RPMI7951 (cell line): ENCODE results near the gene MAP3K6. TPM values are rescaled to one million over a fixed set of nuclear protein-coding genes. Genes with fewer than 3 reads are reported as not detected.

ENCODE experiments used
- DNase-seq: peaks from one replicate; pipeline ENCODE4 v3.0.0-alpha.2; 2012; ENCODE audit warnings: low read depth
- total RNA-seq: library from RNA; depleted of rRNA; stranded (reverse); fragments of >200 nt; shearing (Covaris generic); gene quantifications from 2 replicates; pipeline ENCODE4 v1.2.3, GENCODE V29; 2014

MAP3K6 gene
- total RNA-seq, 1 experiment from 2014 or later: 14.5 TPM

DNA sequence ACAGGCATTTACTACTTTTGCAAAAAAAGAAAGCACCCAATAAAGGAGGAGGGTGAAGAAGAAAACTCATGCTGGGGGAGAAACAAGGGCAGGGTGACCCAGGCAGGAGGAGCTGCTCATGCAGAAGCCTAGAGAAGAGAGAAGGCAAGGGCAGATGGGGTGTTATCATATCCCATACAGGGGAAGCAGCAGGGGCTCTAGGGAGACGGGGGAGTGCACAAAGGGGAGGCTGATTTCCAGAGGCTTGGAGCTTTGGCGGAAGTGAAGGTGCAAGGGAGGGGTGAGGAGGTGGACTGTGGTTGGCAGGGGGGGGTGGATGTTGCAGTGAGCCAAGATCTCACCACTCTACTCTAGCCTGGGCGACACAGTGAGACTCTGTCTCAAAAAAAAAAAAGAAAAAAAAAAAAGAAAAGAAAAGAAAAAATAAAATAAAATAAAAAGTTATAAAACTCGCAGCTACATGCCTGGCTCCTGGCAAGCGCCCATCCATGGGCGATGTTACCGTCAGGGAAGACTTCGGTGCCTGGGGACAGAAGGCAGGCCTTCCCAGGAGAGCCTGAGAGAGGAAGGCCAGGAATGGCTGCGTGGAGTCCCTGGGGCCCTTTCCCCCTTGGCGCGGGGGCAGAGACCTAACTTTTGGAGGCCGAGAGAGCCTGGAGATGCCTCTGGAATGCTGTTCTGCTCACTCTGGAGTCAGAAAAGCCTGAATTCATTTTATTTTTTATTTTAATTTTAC, 11.2 kb upstream of the MAP3K6 start:
- DNase-seq: no peak

DNA sequence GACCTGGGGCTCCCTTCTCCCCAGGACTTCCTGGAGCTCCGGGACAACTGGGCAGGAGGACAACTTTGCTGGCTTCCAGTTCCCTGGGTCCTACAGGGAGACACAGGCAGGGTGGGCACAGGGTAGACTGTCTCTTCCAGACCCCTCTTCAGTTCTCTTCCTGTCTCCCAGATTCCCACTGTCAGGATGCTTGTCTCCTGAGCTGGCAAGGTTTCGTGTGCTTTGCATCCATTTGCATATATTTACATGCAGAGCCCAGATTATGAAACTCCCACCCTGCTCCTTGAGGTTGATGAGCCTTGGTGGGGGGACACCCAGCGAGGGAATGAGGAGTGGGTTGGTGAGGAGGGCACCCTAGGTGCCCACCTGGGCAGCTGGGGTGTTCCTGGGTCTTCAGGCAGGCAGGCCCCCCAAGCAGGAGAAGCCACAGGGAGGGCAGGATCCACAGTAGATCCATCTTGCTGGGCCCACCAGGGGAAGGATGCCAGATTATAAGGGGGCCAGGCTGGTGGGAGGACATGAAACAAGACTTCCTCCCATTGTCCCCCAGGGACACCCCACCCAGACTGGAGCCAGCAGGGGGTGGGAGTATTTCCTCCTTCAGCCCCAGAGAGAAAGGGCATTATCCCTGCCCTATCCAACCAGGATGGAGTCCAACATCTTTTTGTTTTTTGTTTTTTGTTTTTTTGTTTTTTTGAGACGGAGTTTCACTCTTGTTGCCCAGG, 7.8 kb upstream of the MAP3K6 start, which contains the start of gene FCN3:
TSS of gene FCN3 (minus strand) at position 463 of the 725 bp plus-strand sequence. CDS start at position 457, 6 bp downstream.
- DNase-seq: no peak

DNA sequence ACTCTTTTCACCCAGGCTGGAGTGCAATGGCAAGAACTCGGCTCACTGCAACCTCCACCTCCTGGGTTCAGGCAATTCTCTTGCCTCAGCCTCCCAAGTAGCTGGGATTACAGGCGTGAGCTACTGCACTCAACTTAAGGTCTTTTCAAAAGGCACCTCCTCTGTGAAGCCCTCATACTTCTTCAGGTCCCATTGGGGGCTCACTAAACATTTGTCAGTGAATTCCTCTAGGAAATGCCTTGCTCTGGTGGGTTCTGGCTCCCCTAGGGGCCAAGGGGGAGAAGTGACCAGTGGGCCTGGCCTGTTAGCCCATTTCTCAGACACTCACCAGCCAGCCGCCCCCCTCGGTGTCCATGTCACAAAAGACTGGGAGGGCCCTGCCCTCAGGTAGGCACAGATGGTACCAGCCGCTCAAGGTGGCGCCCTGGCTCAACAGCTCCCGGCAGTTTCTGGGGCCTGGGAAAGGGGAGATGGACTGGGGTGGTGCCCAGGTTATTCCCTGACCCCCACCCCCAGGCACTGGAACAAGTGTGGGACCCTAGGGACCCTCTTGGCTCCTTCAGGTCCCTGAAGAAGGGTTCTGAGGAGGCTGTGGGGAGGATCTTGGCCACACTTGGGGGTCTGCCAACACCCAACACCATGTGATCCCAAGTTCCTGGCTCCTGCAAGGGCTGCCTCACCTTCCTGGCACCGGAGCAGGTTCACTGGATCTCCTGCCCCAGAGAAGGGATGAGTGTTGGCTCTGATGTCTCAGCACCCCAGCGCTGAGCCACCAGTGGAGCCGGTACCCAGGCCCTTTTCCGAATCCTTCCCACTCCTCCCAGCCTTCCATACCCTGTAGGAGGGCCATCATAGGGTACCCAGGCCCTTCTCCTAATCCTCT, 6.3 kb upstream of the MAP3K6 start:
- DNase-seq: no peak

DNA sequence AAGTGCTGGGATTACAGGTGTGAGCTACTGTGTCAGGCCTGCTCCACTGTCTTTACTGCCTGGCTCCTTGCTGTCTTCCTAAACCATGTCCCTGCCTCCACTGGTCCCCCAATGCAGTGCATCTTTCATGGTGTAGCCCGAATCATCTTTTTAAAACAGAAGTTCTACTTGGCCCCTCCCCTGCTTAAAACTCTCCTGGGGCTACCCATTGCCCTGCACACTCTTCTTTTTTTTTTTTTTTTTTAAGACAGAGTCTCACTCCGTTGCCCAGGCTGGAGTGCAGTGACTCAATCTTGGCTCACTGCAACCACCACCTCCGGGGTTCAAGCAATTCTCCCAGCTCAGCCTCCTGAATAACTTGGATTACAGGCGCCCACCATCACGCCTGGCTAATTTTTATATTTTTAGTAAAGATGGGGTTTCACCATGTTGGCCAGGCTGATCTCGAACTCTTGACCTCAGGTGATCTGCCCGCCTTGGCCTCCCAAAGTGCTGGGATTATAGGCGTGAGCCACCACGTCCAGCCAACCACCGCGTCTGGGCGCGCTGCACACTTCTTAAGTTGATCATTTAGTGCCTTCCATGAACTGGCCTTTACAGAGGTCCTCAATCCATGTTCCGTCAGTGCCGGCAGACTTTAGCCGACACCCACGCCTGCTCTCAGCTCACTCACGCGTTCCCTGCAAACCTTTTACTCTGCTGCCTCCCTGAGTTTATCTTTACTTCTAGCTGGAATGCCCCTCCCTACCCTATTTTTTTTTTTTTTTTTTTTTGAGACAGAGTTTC, 5.5 kb upstream of the MAP3K6 start:
- DNase-seq: no peak

DNA sequence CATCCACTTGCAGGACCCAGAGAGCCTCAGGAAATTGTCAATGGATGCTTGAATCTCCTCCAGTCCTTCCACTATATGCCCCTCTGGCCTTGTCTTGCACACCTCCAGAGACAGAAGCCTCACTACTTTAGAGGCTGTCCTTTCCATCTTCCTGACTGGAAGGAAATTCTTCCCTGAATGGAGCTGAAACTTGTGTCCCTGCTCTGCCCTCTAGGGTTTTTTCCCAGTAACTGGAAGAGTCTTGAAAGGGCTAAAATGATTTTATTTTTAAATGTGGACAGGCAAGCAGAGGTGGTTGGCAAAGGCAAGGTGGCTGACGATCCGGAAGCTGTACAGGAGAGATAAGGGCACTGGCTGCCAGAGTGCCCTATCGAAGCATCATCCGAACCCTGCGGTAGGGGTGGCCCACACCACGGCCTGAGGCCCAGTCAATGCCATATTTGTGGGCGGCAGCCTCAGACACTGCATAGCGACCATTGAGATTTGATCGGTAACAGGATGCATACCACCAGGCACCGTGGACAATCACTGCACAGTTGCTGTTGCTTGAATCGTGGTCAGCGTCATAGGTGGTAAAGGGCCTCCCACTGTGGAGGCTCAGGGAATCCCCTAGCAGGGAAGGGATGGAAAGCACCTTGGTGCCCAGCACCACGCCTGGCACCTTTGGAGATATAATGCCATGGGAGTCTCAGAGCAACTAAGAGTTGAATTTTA, 2.3 kb upstream of the MAP3K6 start:
- DNase-seq: no peak

DNA sequence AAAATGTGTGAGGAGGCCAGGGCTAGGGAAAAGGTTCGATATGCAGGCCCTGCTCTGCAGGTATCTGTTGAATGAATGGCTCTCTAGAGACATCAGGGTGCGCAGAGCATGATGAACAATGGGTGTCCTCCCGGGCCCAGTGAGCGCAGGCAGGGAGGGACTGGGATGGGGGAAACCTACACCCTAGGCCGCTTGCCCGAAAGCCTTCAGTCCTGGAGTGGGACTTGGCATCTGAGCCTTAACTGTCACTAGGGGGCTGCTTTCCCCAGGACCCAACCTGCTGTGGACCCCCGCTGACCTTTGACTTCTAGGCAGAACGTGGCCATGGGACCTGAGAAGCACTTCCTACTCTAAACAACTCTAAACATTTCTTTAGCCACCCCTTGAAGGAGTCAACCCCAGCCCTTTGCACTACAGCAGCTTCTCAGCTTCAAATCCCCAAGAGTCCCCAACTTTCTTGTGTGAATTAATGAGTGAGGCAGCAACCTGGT, 444 bp upstream of the MAP3K6 start:
- DNase-seq: no peak

DNA sequence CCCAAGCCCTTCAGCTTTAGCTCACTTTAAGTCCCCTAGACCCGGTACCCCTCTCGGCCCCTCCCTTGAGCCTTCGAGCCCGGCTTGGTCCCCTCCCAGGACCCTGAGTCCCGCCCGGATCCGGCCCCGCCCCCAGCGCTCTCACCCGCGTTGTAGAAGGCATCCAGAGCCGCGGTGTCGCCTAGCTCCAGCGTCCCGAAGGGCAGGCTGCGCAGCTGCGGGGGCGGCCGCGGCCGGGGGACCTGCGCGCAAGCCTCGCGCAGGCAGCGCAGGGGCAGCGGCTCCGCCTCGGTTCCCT, 699 bp downstream of the MAP3K6 start:
- peak; percentile 83 for DNase-seq

DNA sequence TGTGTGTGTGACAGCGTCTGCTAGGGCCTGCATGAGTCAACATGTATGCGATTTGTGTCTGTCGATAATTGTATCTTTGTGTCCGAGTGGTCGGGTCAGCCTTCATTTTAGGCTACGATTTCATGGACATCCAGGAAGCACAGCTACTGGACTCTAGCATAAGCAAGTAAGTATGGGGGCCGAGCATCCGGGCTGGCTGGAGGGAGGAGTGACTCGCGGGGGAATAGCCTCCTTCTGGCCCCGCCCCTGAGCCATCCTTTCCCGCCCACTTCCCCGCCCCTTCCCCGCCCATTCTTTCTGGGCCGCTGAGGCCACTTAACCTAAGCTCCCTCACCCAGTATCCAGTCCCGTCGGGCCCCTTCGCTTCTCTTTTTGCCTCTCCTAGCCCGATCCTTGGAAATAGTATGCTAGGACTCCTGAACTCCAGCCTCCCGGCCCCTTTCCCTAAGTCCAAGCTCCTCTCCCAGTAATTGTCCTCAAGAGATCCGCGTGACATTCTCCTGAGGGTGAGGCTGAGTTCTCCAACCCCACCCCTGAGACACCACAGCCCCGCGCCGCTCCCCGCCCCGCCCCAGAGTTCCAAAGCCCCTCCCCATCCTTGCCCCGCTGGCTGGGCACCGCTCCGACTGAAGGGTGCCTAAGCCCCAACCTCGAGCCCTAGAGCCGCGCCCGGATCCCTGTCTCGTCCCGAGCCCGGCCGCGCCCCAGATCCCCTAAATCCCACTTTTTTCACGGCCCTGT, 1.2 kb downstream of the MAP3K6 start:
- DNase-seq: peak; percentile 88

DNA sequence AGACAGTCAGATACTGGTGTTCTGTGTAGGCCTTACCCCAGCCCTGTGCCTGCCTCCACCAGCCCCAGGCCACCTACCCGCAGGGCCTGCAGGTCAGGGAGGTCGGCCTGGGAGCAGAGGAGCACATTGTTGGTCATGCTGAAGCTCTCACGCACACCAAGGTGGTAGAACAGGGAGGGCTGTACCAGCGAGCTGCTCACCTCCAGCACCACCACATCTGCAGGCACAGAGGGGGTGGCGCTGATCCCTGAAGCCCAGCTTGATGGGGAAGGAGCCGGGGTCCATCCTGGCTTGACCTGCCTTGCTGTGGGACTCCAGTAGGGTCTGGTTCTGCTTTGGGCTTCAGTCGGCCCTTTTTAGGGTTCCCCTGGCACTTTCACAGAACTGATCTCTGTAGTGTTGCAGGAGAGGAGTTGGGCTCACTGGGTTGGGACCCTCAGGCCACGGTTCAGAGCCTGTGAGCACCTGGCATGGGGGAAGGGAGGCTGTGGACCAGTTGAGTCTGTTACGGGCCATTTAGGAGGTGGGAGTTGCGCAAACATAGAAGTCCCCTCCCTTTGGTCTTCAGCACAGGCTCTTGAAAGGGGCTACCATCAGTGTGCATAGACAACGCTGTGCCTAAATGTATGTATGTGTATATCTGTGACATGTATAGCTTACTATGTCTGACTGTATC, 1.9 kb downstream of the MAP3K6 start:
- no peak for DNase-seq

DNA sequence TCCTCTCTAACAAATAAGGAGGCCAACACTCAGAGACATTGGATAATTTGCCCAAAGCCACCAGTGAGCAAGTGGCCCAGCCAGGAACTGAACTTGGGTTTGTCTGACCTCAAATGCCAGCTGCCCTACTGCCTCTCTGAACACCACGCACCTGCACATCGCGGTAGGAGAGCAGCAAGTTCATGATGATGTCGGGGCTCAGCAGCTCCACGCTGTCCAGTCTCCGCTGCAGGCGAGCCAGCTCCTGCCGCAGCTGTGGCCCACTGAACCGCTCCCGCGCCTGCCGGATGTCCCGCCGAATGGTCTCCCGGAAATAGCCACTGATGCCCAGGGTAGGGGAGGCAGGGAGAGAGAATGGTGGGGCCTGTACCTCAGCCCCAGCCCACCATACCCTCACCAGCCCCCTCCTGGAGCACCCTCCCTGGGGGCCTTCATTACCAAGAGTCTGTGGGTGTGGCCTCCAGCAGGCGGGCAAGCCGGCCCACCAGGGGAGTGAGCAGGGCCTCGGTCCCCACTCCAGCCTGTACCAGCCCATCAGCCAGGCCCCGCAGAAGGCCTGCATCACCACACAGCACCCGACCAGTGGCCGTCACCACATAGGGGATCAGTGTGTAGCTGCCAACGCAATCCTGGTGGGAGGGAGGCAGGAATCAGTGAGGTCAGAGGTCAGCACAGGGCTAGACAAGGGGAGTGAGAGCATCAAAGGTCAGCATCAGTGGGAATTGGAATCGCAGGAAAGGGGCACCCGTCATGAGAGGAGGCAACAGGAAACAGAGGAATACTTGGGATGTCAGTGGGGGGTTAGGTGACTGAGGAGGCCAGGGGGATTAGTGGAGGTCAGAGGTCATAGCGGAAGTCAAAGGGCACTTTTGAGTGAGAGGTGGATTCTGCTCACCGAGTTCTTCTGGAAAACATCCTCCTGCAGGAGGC, 2.7 kb downstream of the MAP3K6 start:
- DNase-seq: no peak

DNA sequence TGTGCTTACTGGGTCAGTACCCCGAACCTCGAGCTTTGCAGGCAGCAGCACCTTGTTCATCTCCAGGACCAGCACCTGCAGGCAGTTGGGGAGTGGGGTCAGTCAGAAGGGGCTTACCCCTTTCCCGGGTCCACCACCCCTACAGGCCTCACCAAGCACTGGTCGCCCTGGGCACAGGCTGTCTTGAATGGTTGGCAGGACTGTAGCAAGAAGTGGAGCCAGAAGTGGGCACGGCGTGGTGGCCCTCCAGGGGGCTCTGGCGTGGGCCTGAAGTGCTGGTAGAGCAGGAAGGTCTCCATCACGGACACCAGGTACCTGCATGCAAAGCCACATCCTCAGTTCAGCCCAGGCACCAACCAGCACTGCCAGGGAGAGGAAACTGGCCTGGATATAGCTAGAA, 5.2 kb downstream of the MAP3K6 start:
- no peak for DNase-seq

DNA sequence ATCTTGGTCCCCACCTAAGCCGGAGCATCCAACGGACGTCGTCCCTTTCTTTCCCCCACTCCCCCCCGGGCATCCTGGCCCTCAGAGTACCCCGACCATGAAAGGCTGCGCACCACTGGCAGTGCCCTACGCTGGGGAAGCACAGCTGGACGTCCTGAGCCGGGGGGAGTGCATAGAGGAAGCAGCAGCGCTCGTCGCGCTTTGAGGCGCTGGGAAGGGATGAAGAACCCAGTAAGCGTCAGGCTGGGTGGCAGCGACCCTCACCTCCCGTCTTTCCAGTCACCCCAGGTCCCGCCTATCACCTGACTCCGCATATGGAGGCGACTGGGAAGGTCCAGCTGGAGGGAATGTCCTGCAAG, 5.7 kb downstream of the MAP3K6 start:
- DNase-seq: no peak

DNA sequence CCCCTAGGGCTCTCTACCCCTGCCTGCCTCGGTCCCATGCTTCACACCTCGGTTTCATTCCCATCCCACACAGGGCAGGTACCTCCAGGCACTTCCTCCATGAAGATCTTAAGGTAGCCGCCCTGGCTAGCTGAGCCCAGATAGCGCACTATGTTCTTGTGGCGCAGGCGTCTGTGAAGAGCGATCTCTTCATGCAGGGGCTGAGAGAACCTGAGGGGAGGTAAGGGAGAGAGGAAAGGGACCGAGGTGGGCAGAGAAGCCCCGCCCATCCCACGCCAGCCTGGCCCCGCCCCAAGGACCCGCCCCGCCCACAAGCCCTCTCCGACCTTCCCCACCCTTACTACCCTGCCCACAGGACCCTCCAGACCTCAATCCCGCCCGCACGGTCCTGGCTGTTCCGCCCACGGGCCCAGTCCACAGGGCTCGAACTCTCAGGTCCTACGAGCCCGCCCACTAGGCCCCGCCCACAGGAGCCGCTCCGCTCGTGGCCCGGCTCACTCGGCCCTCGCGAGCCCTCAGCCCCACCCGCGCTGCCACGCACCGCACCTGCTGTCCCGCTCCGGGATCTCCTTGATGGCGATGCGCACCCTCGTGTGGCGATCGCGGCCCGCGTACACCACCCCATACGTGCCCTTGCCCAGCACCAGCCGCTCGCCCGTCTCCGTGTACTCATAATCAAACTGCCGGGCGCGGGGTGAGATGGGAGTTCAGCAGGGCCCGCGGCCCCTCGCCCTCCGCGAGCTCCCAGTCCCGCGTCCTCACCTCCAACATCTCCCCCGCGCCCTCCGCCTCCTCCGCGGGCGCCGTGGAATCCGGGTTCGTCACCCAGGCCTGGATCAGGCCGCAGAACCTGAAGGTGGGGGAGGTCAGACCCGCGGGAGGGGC, 6.4 kb downstream of the MAP3K6 start:
- no peak for DNase-seq

DNA sequence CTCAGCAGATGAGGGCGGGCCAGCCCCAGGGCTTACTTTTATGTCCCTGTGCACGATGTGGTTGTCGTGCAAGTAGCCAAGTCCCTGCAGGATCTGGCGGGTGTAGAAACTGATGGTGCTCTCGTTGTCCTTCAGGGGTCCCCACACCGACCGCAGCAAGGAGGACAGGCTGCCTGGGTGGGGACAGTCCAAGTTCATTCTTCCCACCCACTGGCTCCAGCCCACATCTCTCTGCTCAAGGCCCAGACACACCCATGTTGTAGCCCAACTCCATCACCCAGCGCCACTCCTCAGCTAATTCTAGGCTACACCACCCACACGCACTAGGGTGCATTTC, 7.0 kb downstream of the MAP3K6 start:
- DNase-seq: no peak

DNA sequence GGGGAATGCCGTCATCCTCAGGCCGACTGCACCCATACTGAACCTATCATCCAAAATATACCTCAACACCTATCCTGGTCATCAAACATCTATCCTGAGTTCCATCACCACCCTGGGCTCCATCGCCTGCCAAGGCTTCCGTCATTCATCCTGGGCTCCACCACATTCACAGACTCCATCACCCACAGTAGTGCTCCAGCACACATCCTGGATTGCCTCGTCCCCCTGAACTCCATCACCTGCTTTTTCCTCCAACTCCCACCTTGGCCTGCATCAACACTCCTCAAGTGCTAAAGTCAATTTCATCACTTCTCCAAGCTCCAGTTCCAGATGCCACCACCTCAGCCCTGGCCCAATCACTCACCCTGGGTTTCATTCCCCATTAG, 7.8 kb downstream of the MAP3K6 start:
- DNase-seq: no peak

DNA sequence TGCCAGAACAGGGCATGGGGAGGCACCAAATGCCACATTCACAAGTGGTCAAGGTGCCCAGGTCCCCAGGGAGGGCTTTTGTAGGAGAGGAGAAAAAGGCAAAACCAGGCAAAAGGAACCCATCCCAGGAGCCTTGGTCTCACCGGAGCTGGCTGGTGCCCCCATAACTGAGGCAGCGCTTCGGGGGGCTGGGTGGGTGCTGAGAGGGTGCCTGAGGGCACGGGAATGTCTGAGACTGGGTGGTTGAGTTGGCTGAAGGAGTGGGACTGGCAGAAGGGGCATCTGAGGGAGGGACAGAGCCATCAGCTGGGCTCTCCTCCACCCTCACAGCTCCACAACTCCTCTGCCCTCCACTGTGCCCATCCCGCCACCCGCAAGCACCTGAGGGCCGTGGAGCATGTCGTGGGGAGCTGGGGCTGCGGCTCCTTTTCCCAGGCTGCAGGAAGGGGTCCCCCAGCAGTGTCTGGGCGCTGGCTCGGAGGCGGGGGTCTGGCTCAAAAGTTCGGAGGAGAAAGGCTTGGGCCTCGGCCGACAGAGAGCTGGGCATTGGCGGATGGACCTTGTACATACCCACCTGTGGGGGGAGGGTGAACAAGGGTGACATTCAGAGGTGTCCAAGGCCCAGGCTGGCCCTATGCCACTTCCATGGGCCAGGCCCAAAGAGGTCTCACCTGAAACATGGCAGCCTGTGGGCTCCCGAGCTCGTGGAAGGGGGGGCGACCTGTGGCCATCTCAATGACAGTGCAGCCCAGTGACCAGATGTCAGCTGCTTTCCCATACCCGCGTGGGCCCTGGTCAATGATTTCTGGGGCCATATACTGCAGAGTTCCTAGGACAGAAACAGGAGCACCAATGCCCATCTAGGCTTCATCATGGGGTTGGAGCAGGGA, 8.5 kb downstream of the MAP3K6 start:
- no peak for DNase-seq
